Measurements from ENCODE around the gene NCEH1. TPM values are rescaled to one million over a fixed set of nuclear protein-coding genes. Genes with fewer than 3 reads are reported as not detected.

The NCEH1 gene
- total and polyA plus RNA-seq, 2 experiments from 2014 or later, result 4.7 to 10.5 TPM

GRCh38 chr3:172630316-172630715, 80.6 kb downstream of the NCEH1 start:
- no peak overlapping the region for H2AFZ ChIP-seq
- no peaks in the 10 kb centered on the region for H3K9me2 ChIP-seq (replicated peaks; ENCODE audit: insufficient read depth)
- H3K27ac ChIP-seq, result no peak overlapping the region

GRCh38 chr3:172629470-172629869, 81.4 kb downstream of the NCEH1 start:
- no peak overlapping the region for H3K27ac ChIP-seq
- no peak overlapping the region for H2AFZ ChIP-seq
- H3K36me3 ChIP-seq (replicated peaks; ENCODE audit: insufficient read depth, low read depth), result no peaks in the 10 kb centered on the region
- H3K4me1 ChIP-seq (ENCODE audit: insufficient read depth), result no peaks in the 10 kb centered on the region
- no peaks in the 10 kb centered on the region for H3K27me3 ChIP-seq
- no peaks in the 10 kb centered on the region for H3K9me3 ChIP-seq (ENCODE audit: low read depth)
- H3K4me3 ChIP-seq, result no peak overlapping the region
- H3K79me2 ChIP-seq, result no peaks in the 10 kb centered on the region
- WGBS (ENCODE audit: low lambda C conversion rate, missing lambda C conversion rate), result 90% methylated on average over 5 of the region's 5 CpGs
- TF ChIP-seq CTCF (IDR thresholded peaks at IDR 0.05; ENCODE audit: poor library complexity) (no peak), EZH2 (IDR thresholded peaks at IDR 0.05; ENCODE audit: borderline replicate concordance) (no peak), EZH2phosphoT487 (IDR thresholded peaks at IDR 0.05; ENCODE audit: low read depth, severe bottlenecking, unreplicated experiment) (no peak)
- DNase-seq (ENCODE audit: low spot score), result no peak
- H3K9me2 ChIP-seq (replicated peaks; ENCODE audit: insufficient read depth), result no peaks in the 10 kb centered on the region
- H4K20me1 ChIP-seq (ENCODE audit: insufficient read depth, poor library complexity, severe bottlenecking), result no peaks in the 10 kb centered on the region
- H3K4me2 ChIP-seq, result no peak overlapping the region

More at GRCh38 chr3:172630316-172630715, 80.6 kb downstream of the NCEH1 start:
- WGBS (ENCODE audit: low lambda C conversion rate, missing lambda C conversion rate), result 90% methylated on average over 1 of the region's 1 CpG
- no peaks in the 10 kb centered on the region for H3K36me3 ChIP-seq (replicated peaks; ENCODE audit: insufficient read depth, low read depth)
- H3K27me3 ChIP-seq, result no peaks in the 10 kb centered on the region
- no peak for DNase-seq (ENCODE audit: low spot score)
- no peaks in the 10 kb centered on the region for H3K9me3 ChIP-seq (ENCODE audit: low read depth)
- H3K4me2 ChIP-seq, result no peak overlapping the region
- H3K4me1 ChIP-seq (ENCODE audit: insufficient read depth), result no peaks in the 10 kb centered on the region
- no peak overlapping the region for H3K4me3 ChIP-seq
- no peaks in the 10 kb centered on the region for H4K20me1 ChIP-seq (ENCODE audit: insufficient read depth, poor library complexity, severe bottlenecking)
- TF ChIP-seq EZH2phosphoT487 (IDR thresholded peaks at IDR 0.05; ENCODE audit: low read depth, severe bottlenecking, unreplicated experiment), result no peak
- TF ChIP-seq CTCF (IDR thresholded peaks at IDR 0.05; ENCODE audit: poor library complexity), result no peak
- no peak for TF ChIP-seq EZH2 (IDR thresholded peaks at IDR 0.05; ENCODE audit: borderline replicate concordance)
- H3K79me2 ChIP-seq, result no peaks in the 10 kb centered on the region

GRCh38 chr3:172627057-172627809, 83.6 kb downstream of the NCEH1 start:
- no peak for DNase-seq (ENCODE audit: low spot score)
- 91% methylated on average over 5 of the region's 5 CpGs for WGBS (ENCODE audit: low lambda C conversion rate, missing lambda C conversion rate)
- H3K36me3 ChIP-seq (replicated peaks; ENCODE audit: insufficient read depth, low read depth), result no peaks in the 10 kb centered on the region
- no peak overlapping the region for H2AFZ ChIP-seq
- no peak overlapping the region for H3K27ac ChIP-seq
- H3K4me3 ChIP-seq, result no peak overlapping the region
- TF ChIP-seq CTCF (IDR thresholded peaks at IDR 0.05; ENCODE audit: poor library complexity) (no peak), EZH2phosphoT487 (IDR thresholded peaks at IDR 0.05; ENCODE audit: low read depth, severe bottlenecking, unreplicated experiment) (no peak)
- no peaks in the 10 kb centered on the region for H3K4me1 ChIP-seq (ENCODE audit: insufficient read depth)
- no peaks in the 10 kb centered on the region for H3K27me3 ChIP-seq
- no peaks in the 10 kb centered on the region for H3K9me3 ChIP-seq (ENCODE audit: low read depth)
- no peaks in the 10 kb centered on the region for H3K79me2 ChIP-seq
- H4K20me1 ChIP-seq (ENCODE audit: insufficient read depth, poor library complexity, severe bottlenecking), result no peaks in the 10 kb centered on the region
- no peak overlapping the region for H3K4me2 ChIP-seq
- no peaks in the 10 kb centered on the region for H3K9me2 ChIP-seq (replicated peaks; ENCODE audit: insufficient read depth)
